Heart right ventricle (tissue), 16 donors: ENCODE data around the gene STAT5B. TPM values are rescaled to one million over a fixed set of nuclear protein-coding genes. Genes with fewer than 3 reads are reported as not detected.
"Not testable (repeated sequence)": the region's sequence is repeated elsewhere in the genome, so short reads cannot be mapped to it uniquely, and the experiment has no call there.

Experiments used
- ATAC-seq, 8 donors: fragments of 200-7000 bp; cut with Tn5 transposase; one replicate each; pipeline ENCODE4 v1.9.1; 2020; ENCODE audit warnings: mild to moderate bottlenecking in 8 of 8, moderate library complexity in 8 of 8, moderate number of reproducible peaks in 1 of 8
- DNase-seq, 2 donors: peaks; one replicate each; pipeline ENCODE4 v3.0.0-alpha.2; 2020
- H3K27ac ChIP-seq, 10 donors: fragments of 200-600 bp; sonication (generic) in 2 of 10; one replicate each; pipeline versions ENCODE4 v1.5.0 to v1.8.0; 2020 to 2022; ENCODE audit warnings: mild to moderate bottlenecking in 3 of 10
- H3K27me3 ChIP-seq, 7 donors: fragments of 200-600 bp; one replicate each; pipeline ENCODE4 v1.8.0; 2021 to 2022; ENCODE audit warnings: mild to moderate bottlenecking in 2 of 7
- H3K36me3 ChIP-seq, 9 donors: fragments of 200-600 bp; sonication (generic) in 1 of 9; one replicate each; pipeline versions ENCODE4 v1.5.0 to v1.8.0; 2020 to 2022; ENCODE audit warnings: mild to moderate bottlenecking in 2 of 9
- H3K4me1 ChIP-seq, 9 donors: fragments of 200-600 bp; sonication (generic) in 1 of 9; one replicate each; pipeline versions ENCODE4 v1.5.0 to v1.8.0; 2020 to 2022; ENCODE audit warnings: mild to moderate bottlenecking in 4 of 9
- H3K4me3 ChIP-seq, 10 donors: fragments of 200-600 bp; sonication (generic) in 2 of 10; one replicate each; pipeline versions ENCODE4 v1.5.0 to v1.8.0; 2020 to 2022; ENCODE audit warnings: mild to moderate bottlenecking in 7 of 10, moderate library complexity in 2 of 10
- H3K9me3 ChIP-seq, 11 donors: fragments of 200-600 bp in 10 of 11; sonication (generic) in 2 of 11; one replicate each; pipeline versions ENCODE4 v1.5.0 to v1.8.0; 2013 to 2022; ENCODE audit warnings: mild to moderate bottlenecking in 2 of 11, control low read depth in 1 of 11, moderate library complexity in 1 of 11
- CTCF ChIP-seq, 9 donors: fragments of 200-600 bp; sonication (generic) in 2 of 9; IDR thresholded peaks; one replicate each; pipeline versions ENCODE4 v1.5.0 to v1.8.0; 2021 to 2022; ENCODE audit warnings: antibody characterized with exemption in 9 of 9, mild to moderate bottlenecking in 5 of 9, moderate library complexity in 1 of 9
- WGBS, 2 donors: extraction: QIAGEN DNeasy Blood & Tissue Kit; methylation state at CpG; one replicate each; pipeline ENCODE4 v1.1.7; 2013; ENCODE audit warnings: inconsistent platforms in 1 of 2; 5-methylcytosine and 5-hydroxymethylcytosine counted together
- intact Hi-C, 10 donors: fragments of 100-400 bp; cut with DNase I; formaldehyde crosslinking; loops; one replicate each; pipeline versions ENCODE4 v1.11.1 to v1.14.2; 2022
- polyA plus RNA-seq, 2 donors: library from polyadenylated mRNA; stranded (reverse); fragments of 200-250 nt; gene quantifications; one replicate each; pipeline ENCODE4 v1.2.3, GENCODE V29; 2013
- total RNA-seq, 10 donors: library from RNA; stranded (reverse); fragmentation: NEBNext Ultra II Directional in 3 of 10; extraction: Animal tissue kit (Norgen Biotek cat#: 25700) in 3 of 10; gene quantifications; one replicate each; pipeline versions ENCODE4 v1.2.1 to v1.2.4, GENCODE V29; 2021 to 2023
- donor health status: Arrhythmogenic right ventricular cardiomyopathy.
- donor health status: ischemic (EF 13 %, LVEDD 7.1; RV severe dilation, severe dysfunction).
- donor health status: healthy with polysubstance abuse.
- donor health status: DM: no; HTN: yes; CAD: no.
- donor health status: DM: no; HTN: no; CAD: no.
- donor health status: ischemic (EF 25% LVEDD 6.9; RV normal size, moderate dysfunction).
- donor health status: ischemic (EF 25% LVEDD 5.7; RV mildly dilated, moderate dysfunction).
- donor health status: healthy.
- donor health status: DM: yes; HTN: yes; CAD: no.
- donor health status: Ischemic cardiomyopathy.
- donor health status: ischemic (EF 35%, LVEDD 5.7; RV mildly dilated, moderate dysfunction).
- donor health status: nonischemic (EF 11% LVEDD 7.7; RV severe dilation, severe dysfunction).
- donor health status: DM: yes; HTN: yes; CAD: no.
- donor health status: PGD.
- donor health status: ischemic (EF 29% LVEDD 5.4; RV normal size, mild dysfunction).
- donor health status: nonischemic (EF 23%, LVEDD 6.1; RV moderate dilation, normal function).

STAT5B gene
- total and polyA plus RNA-seq, 12 donors, result 14.4 to 34.7 (median 30.1) TPM

- ATAC-seq, result no peak
- no peak for TF ChIP-seq CTCF (IDR thresholded peaks at IDR 0.05)
- Histone ChIP-seq H3K27ac (no peak overlapping the region), H3K36me3 (peaks cover 0 to 100% (median 30%) of the 10 kb centered on the region in 9 donors), H3K4me3 (no peak overlapping the region), H3K4me1 (peaks cover 0 to 19% (median 8%) of the 10 kb centered on the region in 9 donors), H3K27me3 (no peaks in the 10 kb centered on the region), H3K9me3 (no peaks in the 10 kb centered on the region)
- DNase-seq, result no peak
- intact Hi-C loops, result no loop called here
- WGBS, 2 donors, result 95 to 97% methylated on average over 5 of the region's 5 CpGs
These were observed 30.1 kb upstream of the STAT5B start for GRCh38 chr17:42306385-42306667.

GRCh38 chr17:42305543-42306384, 29.6 kb upstream of the STAT5B start:
- TF ChIP-seq CTCF (IDR thresholded peaks at IDR 0.05), result no peak
- no peak for DNase-seq
- ATAC-seq, result no peak

GRCh38 chr17:42305031-42305330, 28.8 kb upstream of the STAT5B start:
- WGBS, 2 donors, result 95 to 97% methylated on average over 6 of the region's 6 CpGs
- DNase-seq, intact Hi-C loops: not testable (repeated sequence)

More at GRCh38 chr17:42305543-42306384, 29.6 kb upstream of the STAT5B start:
- no peak overlapping the region for H3K27ac ChIP-seq
- no peaks in the 10 kb centered on the region for H3K9me3 ChIP-seq
- H3K36me3 ChIP-seq, result peaks cover 0 to 100% (median 32%) of the 10 kb centered on the region in 9 donors
- H3K4me1 ChIP-seq, result peaks cover 0 to 13% (median 2%) of the 10 kb centered on the region in 9 donors
- no peaks in the 10 kb centered on the region for H3K27me3 ChIP-seq
- intact Hi-C loops, result no loop called here
- no peak overlapping the region for H3K4me3 ChIP-seq
- WGBS, 2 donors, result 89 to 90% methylated on average over 18 of the region's 18 CpGs

GRCh38 chr17:42304187-42305030, 28.2 kb upstream of the STAT5B start:
- TF ChIP-seq CTCF (IDR thresholded peaks at IDR 0.05), result no peak
- intact Hi-C loops, result no loop called here
- DNase-seq (no peak), ATAC-seq (no peak)
- WGBS, 2 donors, result 96 to 98% methylated on average over 16 of the region's 16 CpGs
- H3K9me3 ChIP-seq, result no peaks in the 10 kb centered on the region
- no peak overlapping the region for H3K27ac ChIP-seq
- peaks cover 0 to 93% (median 30%) of the 10 kb centered on the region in 9 donors for H3K36me3 ChIP-seq
- H3K4me1 ChIP-seq, result no peaks in the 10 kb centered on the region
- H3K27me3 ChIP-seq, result no peaks in the 10 kb centered on the region
- no peak overlapping the region for H3K4me3 ChIP-seq

More at GRCh38 chr17:42305031-42305330, 28.8 kb upstream of the STAT5B start:
- not testable (repeated sequence) for H3K4me3 ChIP-seq, H3K27ac ChIP-seq, H3K9me3 ChIP-seq, H3K27me3 ChIP-seq, ATAC-seq, H3K4me1 ChIP-seq
- H3K36me3 ChIP-seq, result peaks cover 0 to 97% (median 32%) of the 10 kb centered on the region in 9 donors
